MM.1S (cell line): ENCODE data around the gene LCP1.

Source experiments
- DNase-seq: peaks from one replicate; pipeline ENCODE4 v3.0.0-alpha.2; 2015
- H2AFZ ChIP-seq: fragments of 300-600 bp; sonication (generic); 2 replicates; pipeline ENCODE4 v1.6.0; 2016; ENCODE audit warnings: antibody characterized with exemption, low read length
- H3F3A ChIP-seq: fragments of 300-600 bp; sonication (generic); 2 replicates; pipeline ENCODE4 v1.6.1; 2016; ENCODE audit warnings: mild to moderate bottlenecking, antibody characterized with exemption, low read length, moderate library complexity, mixed read lengths; ENCODE audit not compliant: insufficient read depth
- H3K27ac ChIP-seq: fragments of 300-600 bp; sonication (generic); 2 replicates; pipeline ENCODE4 v1.5.1; 2016; ENCODE audit warnings: mild to moderate bottlenecking, low read length
- H3K27me3 ChIP-seq: fragments of 300-600 bp; sonication (generic); replicated peaks from 2 replicates; pipeline ENCODE4 v1.6.0; 2016; ENCODE audit warnings: low read length; ENCODE audit not compliant: insufficient read depth
- H3K36me3 ChIP-seq: fragments of 300-600 bp; sonication (generic); replicated peaks from 2 replicates; pipeline ENCODE4 v1.6.1; 2016; ENCODE audit warnings: mild to moderate bottlenecking, low read length, mixed read lengths; ENCODE audit not compliant: insufficient read depth
- H3K4me1 ChIP-seq: fragments of 300-600 bp; sonication (generic); 2 replicates; pipeline ENCODE4 v1.6.1; 2016; ENCODE audit warnings: low read length, mixed read lengths
- H3K4me2 ChIP-seq: fragments of 300-600 bp; sonication (generic); 2 replicates; pipeline ENCODE4 v1.6.0; 2016; ENCODE audit warnings: low read depth, low read length
- H3K4me3 ChIP-seq: fragments of 300-600 bp; sonication (generic); 2 replicates; pipeline ENCODE4 v1.5.1; 2016; ENCODE audit warnings: low read length, mixed read lengths
- H3K79me2 ChIP-seq: fragments of 300-600 bp; sonication (generic); 2 replicates; pipeline ENCODE4 v1.6.1; 2016; ENCODE audit warnings: mixed run types, low read length, mixed read lengths
- H3K9ac ChIP-seq: fragments of 300-600 bp; sonication (generic); 2 replicates; pipeline ENCODE4 v1.6.1; 2016; ENCODE audit warnings: low read length, mixed read lengths
- H3K9me2 ChIP-seq: fragments of 300-600 bp; sonication (generic); replicated peaks from 2 replicates; pipeline ENCODE4 v1.6.1; 2016; ENCODE audit warnings: mild to moderate bottlenecking, low read length, mixed read lengths; ENCODE audit not compliant: insufficient read depth
- H3K9me3 ChIP-seq: fragments of 300-600 bp; sonication (generic); replicated peaks from 2 replicates; pipeline ENCODE4 v1.6.1; 2016; ENCODE audit warnings: mild to moderate bottlenecking, low read length, mixed read lengths; ENCODE audit not compliant: insufficient read depth
- H4K20me1 ChIP-seq: fragments of 300-600 bp; sonication (generic); 2 replicates; pipeline ENCODE4 v1.6.1; 2016; ENCODE audit warnings: mild to moderate bottlenecking, low read length, moderate library complexity, mixed read lengths; ENCODE audit not compliant: insufficient read depth
- EZH2 ChIP-seq: fragments of 300-600 bp; sonication (generic); optimal IDR thresholded peaks from 2 replicates; pipeline ENCODE3; 2017; ENCODE audit warnings: low read depth, mild to moderate bottlenecking, antibody characterized with exemption, low read length, mixed read lengths
- EZH2phosphoT487 ChIP-seq: fragments of 300-600 bp; sonication (generic); IDR thresholded peaks from 2 replicates; pipeline ENCODE4 v1.6.1; 2018; ENCODE audit warnings: antibody characterized with exemption, low read length
- TF ChIP-seq, protein P1 (sequence below): fragments of 300-600 bp; sonication (generic); IDR thresholded peaks from 2 replicates; pipeline ENCODE4 v1.5.1; 2016; ENCODE audit warnings: antibody characterized with exemption, low read length, mixed read lengths

LCP1 gene

DNA sequence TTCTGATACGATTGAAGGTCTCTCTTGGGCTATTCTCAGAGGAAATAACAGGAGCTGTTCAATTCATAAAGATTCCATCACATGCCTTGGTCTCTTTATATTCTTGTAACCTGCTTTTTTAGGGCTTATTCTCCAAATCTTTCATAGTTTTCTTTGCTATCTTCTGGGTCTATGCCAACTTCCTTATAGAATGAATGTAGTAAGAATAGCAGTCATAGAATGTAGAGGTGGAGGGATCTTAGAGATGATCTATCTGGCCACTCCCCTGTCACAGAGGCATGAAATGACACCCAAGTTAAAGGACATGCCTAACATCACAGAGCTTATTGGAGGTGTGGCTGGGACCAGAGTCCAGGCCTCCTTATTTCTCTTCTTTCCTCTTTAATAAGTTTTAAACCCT lies 13.2 kb downstream of the LCP1 start:
- Histone ChIP-seq H3K4me3 (no peak overlapping the region), H3K79me2 (peaks cover 100% of the 10 kb centered on the region), H3K27me3 (no peaks in the 10 kb centered on the region), H3K9me3 (no peaks in the 10 kb centered on the region), H3K36me3 (no peaks in the 10 kb centered on the region), H3K4me1 (peaks cover 78% of the 10 kb centered on the region), H3K4me2 (peak overlapping the region; percentile 29; the same call in 1 of the 2 replicates), H3F3A (peaks cover 30% of the 10 kb centered on the region), H4K20me1 (peaks cover 91% of the 10 kb centered on the region), H3K9ac (no peak overlapping the region), H3K9me2 (no peaks in the 10 kb centered on the region), H3K27ac (no peak overlapping the region; the same call in 1 of the 2 replicates), H2AFZ (no peak overlapping the region)
- TF ChIP-seq, protein P1, sequence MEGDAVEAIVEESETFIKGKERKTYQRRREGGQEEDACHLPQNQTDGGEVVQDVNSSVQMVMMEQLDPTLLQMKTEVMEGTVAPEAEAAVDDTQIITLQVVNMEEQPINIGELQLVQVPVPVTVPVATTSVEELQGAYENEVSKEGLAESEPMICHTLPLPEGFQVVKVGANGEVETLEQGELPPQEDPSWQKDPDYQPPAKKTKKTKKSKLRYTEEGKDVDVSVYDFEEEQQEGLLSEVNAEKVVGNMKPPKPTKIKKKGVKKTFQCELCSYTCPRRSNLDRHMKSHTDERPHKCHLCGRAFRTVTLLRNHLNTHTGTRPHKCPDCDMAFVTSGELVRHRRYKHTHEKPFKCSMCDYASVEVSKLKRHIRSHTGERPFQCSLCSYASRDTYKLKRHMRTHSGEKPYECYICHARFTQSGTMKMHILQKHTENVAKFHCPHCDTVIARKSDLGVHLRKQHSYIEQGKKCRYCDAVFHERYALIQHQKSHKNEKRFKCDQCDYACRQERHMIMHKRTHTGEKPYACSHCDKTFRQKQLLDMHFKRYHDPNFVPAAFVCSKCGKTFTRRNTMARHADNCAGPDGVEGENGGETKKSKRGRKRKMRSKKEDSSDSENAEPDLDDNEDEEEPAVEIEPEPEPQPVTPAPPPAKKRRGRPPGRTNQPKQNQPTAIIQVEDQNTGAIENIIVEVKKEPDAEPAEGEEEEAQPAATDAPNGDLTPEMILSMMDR = no peak
- TF ChIP-seq EZH2phosphoT487 = no peak
- TF ChIP-seq EZH2 = no peak
- no peak for DNase-seq

DNA sequence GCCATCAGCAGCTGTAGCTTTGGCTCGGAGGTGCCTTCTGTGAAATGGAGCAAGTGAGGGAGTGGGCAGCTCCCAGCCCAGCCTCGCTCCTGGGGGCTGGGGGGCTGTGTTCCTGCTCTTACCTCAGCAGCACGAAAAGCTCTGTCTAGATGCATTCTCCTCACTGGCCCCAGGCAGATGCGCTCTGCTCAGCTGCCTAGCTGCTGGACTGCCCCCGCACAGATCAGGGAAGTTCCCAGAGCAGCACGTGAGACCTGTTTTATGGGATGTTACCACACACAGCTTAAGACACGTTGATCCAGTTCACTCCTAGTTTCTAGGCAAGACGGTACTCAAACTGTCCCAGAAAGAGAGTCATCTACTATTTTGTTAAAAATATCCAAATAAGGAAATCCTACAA lies 13.6 kb downstream of the LCP1 start:
- no peaks in the 10 kb centered on the region for H3K9me2 ChIP-seq
- H3K27ac ChIP-seq = no peak overlapping the region; the same call in 1 of the 2 replicates
- no peak for TF ChIP-seq EZH2
- no peak for TF ChIP-seq EZH2phosphoT487
- TF ChIP-seq, protein P1 = no peak
- H3F3A ChIP-seq = peaks cover 30% of the 10 kb centered on the region
- peaks cover 90% of the 10 kb centered on the region for H4K20me1 ChIP-seq
- DNase-seq = no peak
- no peaks in the 10 kb centered on the region for H3K27me3 ChIP-seq
- peaks cover 74% of the 10 kb centered on the region for H3K4me1 ChIP-seq
- H3K4me3 ChIP-seq = no peak overlapping the region
- H2AFZ ChIP-seq = no peak overlapping the region
- no peaks in the 10 kb centered on the region for H3K36me3 ChIP-seq
- no peak overlapping the region for H3K9ac ChIP-seq
- H3K79me2 ChIP-seq = peaks cover 100% of the 10 kb centered on the region
- peak overlapping the region; percentile 29; the same call in 1 of the 2 replicates for H3K4me2 ChIP-seq
- no peaks in the 10 kb centered on the region for H3K9me3 ChIP-seq

DNA sequence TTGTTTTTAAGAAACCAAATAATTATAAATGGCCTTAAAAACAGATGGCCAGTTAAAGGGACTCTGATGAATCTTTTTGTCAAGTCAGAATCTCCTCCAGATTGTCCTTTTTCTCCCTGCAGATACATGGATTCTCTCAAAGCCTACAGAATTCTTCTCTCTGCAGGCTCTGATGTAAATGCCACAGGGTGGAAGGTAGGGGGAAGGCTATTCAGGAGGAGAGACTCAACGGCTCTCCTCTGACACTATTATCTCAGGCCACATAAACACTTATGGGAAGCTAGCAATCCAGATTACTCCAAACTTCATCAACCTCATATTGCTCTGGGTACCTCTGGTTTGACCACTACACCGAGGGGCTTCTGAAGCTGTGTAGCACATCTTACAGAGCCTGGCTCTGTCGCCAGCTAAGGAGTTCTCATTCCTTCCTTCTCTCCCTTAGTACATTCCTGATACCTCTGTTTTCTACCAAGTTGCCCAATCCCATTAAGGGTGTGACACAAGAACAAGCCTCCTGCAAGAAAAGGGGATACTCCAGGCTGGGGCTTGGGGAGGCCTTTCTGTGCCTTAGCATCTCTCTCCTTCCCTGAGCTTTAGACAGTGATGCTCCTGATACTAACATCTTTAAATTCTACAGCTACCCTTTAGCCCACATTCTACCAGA lies 14.9 kb downstream of the LCP1 start:
- TF ChIP-seq, protein P1 = no peak
- no peak for TF ChIP-seq EZH2phosphoT487
- no peak for TF ChIP-seq EZH2
- Histone ChIP-seq H2AFZ (no peak overlapping the region), H3K36me3 (no peaks in the 10 kb centered on the region), H3F3A (peaks cover 30% of the 10 kb centered on the region), H3K4me1 (peaks cover 65% of the 10 kb centered on the region), H3K27me3 (no peaks in the 10 kb centered on the region), H3K4me2 (peak overlapping the region; percentile 41; the same call in 1 of the 2 replicates), H3K4me3 (no peak overlapping the region), H3K9ac (no peak overlapping the region), H3K9me3 (no peaks in the 10 kb centered on the region), H3K79me2 (peaks cover 92% of the 10 kb centered on the region), H4K20me1 (peaks cover 79% of the 10 kb centered on the region), H3K27ac (no peak overlapping the region), H3K9me2 (no peaks in the 10 kb centered on the region)
- no peak for DNase-seq
